Muscle layer of duodenum (tissue), 2 donors: ENCODE data around the gene TRERF1.

ENCODE experiments used
- H3K27ac ChIP-seq: one replicate; pipeline ENCODE4 v1.7.0; 2013; ENCODE audit warnings: mild to moderate bottlenecking, low read length
- H3K27me3 ChIP-seq: one replicate; pipeline ENCODE4 v1.7.0; 2013; ENCODE audit warnings: low read depth, mild to moderate bottlenecking, control low read depth, low read length
- H3K36me3 ChIP-seq, 2 donors: one replicate each; pipeline ENCODE4 v1.7.0; 2013; ENCODE audit warnings: low read length in 2 of 2, control low read depth in 1 of 2, mild to moderate bottlenecking in 1 of 2; ENCODE audit not compliant: insufficient read depth in 2 of 2, control insufficient read depth in 1 of 2
- H3K4me1 ChIP-seq, 2 donors: one replicate each; pipeline ENCODE4 v1.7.0; 2013; ENCODE audit warnings: low read length in 2 of 2, mild to moderate bottlenecking in 2 of 2, control low read depth in 1 of 2, moderate library complexity in 1 of 2; ENCODE audit not compliant: insufficient read depth in 2 of 2, control insufficient read depth in 1 of 2
- H3K4me3 ChIP-seq, 2 donors: one replicate each; pipeline ENCODE4 v1.7.0; 2013; ENCODE audit warnings: low read length in 2 of 2, low read depth in 1 of 2, mild to moderate bottlenecking in 1 of 2
- H3K9me3 ChIP-seq, 2 donors: one replicate each; pipeline ENCODE4 v1.7.0; 2013; ENCODE audit warnings: low read length in 2 of 2, control low read depth in 1 of 2, mild to moderate bottlenecking in 1 of 2; ENCODE audit not compliant: control insufficient read depth in 1 of 2
- donor health status: healthy.

The TRERF1 gene

DNA sequence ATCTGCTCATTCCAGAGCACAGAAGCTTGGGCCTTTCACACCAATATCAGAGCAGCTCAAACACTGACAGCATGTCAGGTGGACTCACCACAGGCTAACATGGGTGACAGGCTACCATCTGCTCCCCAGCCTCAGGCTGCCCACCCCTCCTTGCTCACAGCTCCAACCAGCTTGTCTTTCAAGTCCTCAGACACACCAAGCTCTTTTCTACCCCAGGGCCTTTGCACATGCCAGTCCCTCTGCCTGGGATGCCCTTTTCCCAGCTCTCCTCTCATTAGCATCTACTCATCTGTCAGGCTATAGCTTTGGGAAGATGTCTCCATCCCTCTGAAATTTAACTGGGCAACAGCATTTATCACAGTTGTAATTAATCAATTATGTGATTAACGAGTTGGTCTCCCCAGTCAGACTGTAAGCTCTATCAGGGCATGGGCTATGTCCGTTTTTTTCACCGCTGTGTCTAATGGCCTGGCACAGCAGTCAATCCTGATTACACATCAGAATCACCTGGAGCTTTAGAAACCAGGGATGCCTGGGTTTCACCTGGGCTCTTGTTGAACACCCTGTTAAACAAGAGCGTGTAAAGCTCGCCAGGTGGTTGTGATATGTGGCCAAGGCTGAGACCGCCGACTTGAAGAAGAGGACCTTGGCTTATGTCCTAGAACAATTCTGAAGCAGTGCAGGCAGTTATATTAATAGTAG, 145.1 kb downstream of the TRERF1 start:
- no peaks in the 10 kb centered on the region for H3K4me1 ChIP-seq
- H3K4me3 ChIP-seq: no peak overlapping the region
- no peaks in the 10 kb centered on the region for H3K9me3 ChIP-seq
- no peaks in the 10 kb centered on the region for H3K27me3 ChIP-seq
- H3K36me3 ChIP-seq: no peaks in the 10 kb centered on the region
- no peak overlapping the region for H3K27ac ChIP-seq

DNA sequence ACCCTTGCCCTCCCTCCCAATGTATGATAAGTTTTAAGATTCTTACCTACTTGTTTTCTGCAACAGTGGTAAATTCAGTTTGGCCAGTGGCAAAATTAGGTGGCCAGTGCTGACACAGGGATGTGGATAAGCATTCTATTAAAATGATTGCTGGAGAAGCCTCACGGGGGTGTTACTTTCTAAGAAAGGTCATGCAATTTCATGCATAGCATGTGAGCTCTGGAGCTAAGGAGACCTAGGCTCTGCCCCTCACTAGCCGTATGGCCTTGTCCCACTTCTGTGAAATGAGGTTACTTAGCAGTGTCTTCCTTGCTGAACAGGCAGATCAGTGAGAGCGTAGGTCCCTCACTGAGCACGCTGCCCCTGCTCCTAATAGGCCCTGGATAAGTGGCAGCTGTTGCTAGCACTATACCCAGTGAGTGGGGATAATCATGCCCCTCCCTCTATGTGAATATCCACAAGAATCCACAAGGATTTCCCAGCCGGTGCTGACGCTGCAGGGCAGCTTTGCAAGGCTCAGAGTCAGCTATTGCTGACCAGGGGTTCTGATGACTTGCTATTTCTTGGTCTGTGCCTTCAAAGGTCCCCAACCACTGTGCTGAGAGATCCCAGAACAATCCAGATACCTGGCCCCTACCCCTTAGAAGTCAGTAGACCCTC, 147.5 kb downstream of the TRERF1 start:
- H3K9me3 ChIP-seq: no peaks in the 10 kb centered on the region
- no peak overlapping the region for H3K27ac ChIP-seq
- no peaks in the 10 kb centered on the region for H3K27me3 ChIP-seq
- H3K4me3 ChIP-seq: no peak overlapping the region
- H3K36me3 ChIP-seq: peaks cover 12 to 14% of the 10 kb centered on the region in 2 donors
- H3K4me1 ChIP-seq: no peaks in the 10 kb centered on the region

DNA sequence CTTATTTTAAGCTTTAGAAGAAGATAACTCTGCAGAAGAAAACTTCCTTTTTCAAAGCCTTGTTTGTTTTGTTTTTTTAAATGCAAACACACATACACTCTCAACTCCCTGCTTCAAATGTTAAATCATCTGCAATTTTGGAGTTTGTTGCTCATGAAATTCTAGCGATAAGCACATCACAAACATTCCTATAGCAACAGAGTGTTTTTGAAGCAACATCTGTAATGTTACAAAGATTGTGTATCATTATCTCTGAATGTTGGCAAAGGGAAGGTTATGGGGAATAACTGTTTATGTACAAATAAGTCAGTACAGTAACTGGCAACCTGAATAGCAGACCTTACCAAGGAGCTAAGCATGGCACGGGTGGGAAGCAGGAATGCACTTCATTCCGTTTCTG, 149.3 kb downstream of the TRERF1 start:
- H3K4me1 ChIP-seq: no peaks in the 10 kb centered on the region
- H3K4me3 ChIP-seq: no peak overlapping the region
- H3K27ac ChIP-seq: no peak overlapping the region
- H3K36me3 ChIP-seq: peaks cover 15 to 16% of the 10 kb centered on the region in 2 donors
- H3K27me3 ChIP-seq: no peaks in the 10 kb centered on the region
- no peaks in the 10 kb centered on the region for H3K9me3 ChIP-seq

DNA sequence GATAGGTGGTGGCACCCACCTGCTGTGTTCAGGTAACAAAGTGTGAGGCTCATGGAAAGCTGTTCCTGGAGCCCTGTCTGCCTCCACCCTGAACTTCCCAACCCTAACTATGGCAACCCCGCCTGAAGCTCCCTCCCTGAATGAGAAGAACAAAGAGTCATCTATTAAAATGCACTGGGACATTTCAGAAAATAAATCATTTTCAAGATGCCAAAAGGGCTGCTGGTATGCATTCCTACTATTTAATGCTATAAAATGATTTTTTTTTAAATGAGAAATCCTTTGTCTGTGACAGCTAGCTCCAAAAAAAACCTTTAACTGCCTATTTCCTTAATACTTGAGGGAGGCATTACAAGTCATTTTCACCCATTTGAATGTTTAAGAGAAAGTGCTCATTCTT, 149.7 kb downstream of the TRERF1 start:
- H3K4me3 ChIP-seq: no peak overlapping the region
- H3K36me3 ChIP-seq: peaks cover 15 to 20% of the 10 kb centered on the region in 2 donors
- H3K9me3 ChIP-seq: no peaks in the 10 kb centered on the region
- H3K4me1 ChIP-seq: no peaks in the 10 kb centered on the region
- no peaks in the 10 kb centered on the region for H3K27me3 ChIP-seq
- no peak overlapping the region for H3K27ac ChIP-seq

DNA sequence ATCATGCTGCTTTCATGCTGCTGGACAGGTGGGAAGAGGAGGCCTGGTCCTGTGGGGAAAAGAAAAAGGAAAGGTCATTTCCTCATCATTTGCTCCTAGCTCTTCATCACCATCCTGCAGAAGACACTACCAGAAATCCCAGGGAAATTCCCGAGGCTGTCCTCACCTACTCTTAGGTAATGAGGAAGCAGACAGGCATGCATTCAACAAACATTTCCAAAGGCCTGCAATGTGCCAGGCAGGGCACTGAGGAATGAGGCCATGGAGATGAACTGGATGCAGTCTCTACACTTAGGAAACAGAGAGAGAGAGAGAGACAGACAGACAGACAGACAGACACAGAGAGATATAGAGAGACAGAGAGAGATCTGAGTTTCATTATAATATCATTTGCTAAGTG, 151.0 kb downstream of the TRERF1 start:
- Histone ChIP-seq H3K27ac (no peak overlapping the region), H3K4me1 (no peaks in the 10 kb centered on the region), H3K9me3 (no peaks in the 10 kb centered on the region), H3K27me3 (no peaks in the 10 kb centered on the region), H3K36me3 (peaks cover 15 to 21% of the 10 kb centered on the region in 2 donors), H3K4me3 (no peak overlapping the region)

DNA sequence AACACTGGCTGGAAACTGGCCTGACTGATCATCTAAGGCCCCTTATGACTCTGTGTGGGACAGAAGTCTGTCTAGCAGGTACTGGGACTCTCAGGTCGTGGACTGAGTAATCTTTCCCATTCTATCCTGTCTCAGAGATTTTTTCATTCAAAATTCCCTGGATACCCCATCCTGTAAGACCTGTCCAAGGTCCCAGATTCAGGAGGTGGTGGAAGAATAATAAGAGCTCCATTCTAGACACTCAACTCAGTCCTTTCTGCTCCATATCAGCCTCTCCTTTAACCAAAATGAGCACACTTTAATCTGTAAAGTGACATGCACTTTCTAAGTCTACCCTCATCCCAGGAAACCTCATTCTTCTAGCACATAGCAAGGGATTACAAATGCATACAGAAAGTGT, 151.5 kb downstream of the TRERF1 start:
- peaks cover 0 to 3% of the 10 kb centered on the region in 2 donors for H3K4me1 ChIP-seq
- H3K27me3 ChIP-seq: no peaks in the 10 kb centered on the region

DNA sequence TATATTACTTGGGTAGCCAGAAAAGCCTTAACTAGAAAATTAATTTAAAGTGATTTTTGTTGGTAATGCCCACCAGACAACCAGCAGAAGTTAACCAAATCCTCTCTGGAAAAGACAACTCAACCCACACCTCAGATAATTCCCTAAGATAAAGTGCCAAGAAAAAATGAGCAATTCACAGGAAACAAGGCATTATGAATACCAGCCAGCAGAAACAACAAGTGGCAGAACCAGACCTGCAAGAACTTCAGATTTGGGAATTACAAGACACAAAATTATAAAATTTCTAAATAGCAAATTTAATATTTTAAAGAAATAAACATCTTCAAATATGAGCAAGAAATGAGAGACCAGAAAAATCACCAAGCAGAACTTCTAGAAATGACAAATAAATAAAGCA, 154.1 kb downstream of the TRERF1 start:
- Histone ChIP-seq H3K4me3 (no peak overlapping the region), H3K27ac (no peak overlapping the region), H3K9me3 (no peaks in the 10 kb centered on the region), H3K4me1 (peaks cover 3 to 6% of the 10 kb centered on the region in 2 donors), H3K27me3 (no peaks in the 10 kb centered on the region), H3K36me3 (peaks cover 15 to 21% of the 10 kb centered on the region in 2 donors)

More for the DNA sequence above, 151.5 kb downstream of the TRERF1 start:
- Histone ChIP-seq H3K36me3 (peaks cover 15 to 21% of the 10 kb centered on the region in 2 donors), H3K27ac (no peak overlapping the region), H3K4me3 (no peak overlapping the region), H3K9me3 (no peaks in the 10 kb centered on the region)

DNA sequence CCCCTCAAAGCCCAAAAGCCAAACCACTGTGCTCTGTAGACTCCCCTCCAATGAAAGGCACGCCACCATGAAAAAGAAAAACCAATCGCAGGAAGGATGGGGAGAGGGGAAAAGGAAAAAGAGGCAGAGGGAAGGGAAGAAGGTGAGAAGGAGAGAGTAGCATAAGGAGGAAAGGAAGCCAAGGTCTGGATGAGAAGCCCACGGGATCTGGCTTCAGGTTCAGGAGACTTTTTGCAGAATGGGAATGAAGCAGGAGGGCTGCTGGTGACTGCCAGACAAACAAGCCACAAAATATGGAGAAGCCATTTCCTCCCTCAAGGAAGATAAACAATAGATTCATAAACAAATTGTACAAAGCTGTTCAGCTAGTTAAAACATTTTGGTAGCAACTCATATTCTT, 155.1 kb downstream of the TRERF1 start:
- Histone ChIP-seq H3K4me1 (peaks cover 3 to 6% of the 10 kb centered on the region in 2 donors), H3K36me3 (peaks cover 15 to 21% of the 10 kb centered on the region in 2 donors), H3K27me3 (no peaks in the 10 kb centered on the region), H3K9me3 (no peaks in the 10 kb centered on the region), H3K27ac (no peak overlapping the region), H3K4me3 (no peak overlapping the region)

DNA sequence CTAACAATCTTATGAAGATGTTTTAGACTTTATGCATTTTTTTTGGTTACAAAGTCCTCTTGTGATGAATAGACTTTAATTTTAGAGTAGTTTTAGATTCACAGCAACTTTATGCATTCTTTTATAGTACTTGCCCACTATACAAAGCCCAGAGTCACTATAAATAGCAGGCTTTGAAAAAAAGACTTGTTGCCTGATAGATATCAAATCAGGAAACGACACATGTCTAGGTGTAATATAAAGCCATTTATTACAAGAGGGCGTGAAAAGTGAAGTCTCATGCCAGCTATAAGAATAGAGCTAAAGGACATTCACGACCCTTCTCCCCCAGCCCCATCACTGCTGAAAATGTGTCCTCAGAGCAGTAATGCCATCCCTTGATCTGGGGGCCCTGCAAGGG, 156.0 kb downstream of the TRERF1 start:
- H3K27ac ChIP-seq: no peak overlapping the region

DNA sequence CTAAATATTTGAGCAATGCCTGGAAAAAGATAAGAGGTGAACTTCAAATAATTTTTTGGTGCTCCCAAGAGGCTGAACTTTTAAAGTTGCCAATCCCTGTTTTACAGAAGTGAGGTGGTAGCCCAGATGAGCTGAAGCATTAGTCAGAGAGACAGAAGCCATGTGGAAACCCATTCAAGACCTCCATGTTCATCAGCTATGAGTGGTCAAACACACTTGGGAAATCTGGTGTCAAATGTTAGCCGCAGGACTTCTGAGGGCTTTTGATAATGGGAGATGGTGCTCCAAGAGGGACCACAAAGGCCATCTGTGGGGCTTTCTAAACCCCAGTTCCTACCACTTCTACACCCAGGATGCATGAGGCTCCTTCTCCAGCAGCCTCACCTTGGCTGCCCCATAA, 156.5 kb downstream of the TRERF1 start:
- H3K4me3 ChIP-seq: no peak overlapping the region
- no peaks in the 10 kb centered on the region for H3K9me3 ChIP-seq
- no peaks in the 10 kb centered on the region for H3K27me3 ChIP-seq
- H3K36me3 ChIP-seq: peaks cover 11 to 19% of the 10 kb centered on the region in 2 donors
- H3K4me1 ChIP-seq: peaks cover 3 to 6% of the 10 kb centered on the region in 2 donors
- H3K27ac ChIP-seq: peak overlapping the region; percentile 8

More for the DNA sequence above, 156.0 kb downstream of the TRERF1 start:
- no peaks in the 10 kb centered on the region for H3K9me3 ChIP-seq
- H3K27me3 ChIP-seq: no peaks in the 10 kb centered on the region
- no peak overlapping the region for H3K4me3 ChIP-seq
- H3K36me3 ChIP-seq: peaks cover 15 to 21% of the 10 kb centered on the region in 2 donors
- H3K4me1 ChIP-seq: peaks cover 3 to 6% of the 10 kb centered on the region in 2 donors

DNA sequence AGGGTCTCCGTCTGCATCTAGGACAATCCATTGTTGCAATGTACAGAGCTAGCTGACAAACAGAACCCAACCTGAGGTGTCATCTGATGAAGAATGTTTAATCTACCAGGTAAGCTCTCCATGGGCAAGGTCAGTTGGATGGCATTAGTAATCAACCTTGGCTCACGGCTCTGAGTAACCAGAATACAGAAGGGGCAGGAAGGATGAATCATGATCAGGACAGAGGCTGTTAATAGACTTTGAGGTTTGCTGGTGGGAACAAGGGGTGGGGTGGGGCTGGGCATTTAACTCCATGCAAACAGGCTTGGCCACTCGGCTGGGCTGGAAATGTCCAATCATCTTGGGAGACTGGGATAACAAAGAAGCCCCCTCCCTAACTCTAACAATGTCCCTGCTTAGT, 157.0 kb downstream of the TRERF1 start:
- Histone ChIP-seq H3K36me3 (peaks cover 7 to 15% of the 10 kb centered on the region in 2 donors), H3K27me3 (no peaks in the 10 kb centered on the region), H3K4me1 (peaks cover 3 to 6% of the 10 kb centered on the region in 2 donors), H3K4me3 (no peak overlapping the region), H3K27ac (peak overlapping the region; percentile 8), H3K9me3 (no peaks in the 10 kb centered on the region)
